HG03442 (cell line): ENCODE results near the gene RAB21.
"Not testable (repeated sequence)": the region's sequence is repeated elsewhere in the genome, so short reads cannot be mapped to it uniquely, and the experiment has no call there.

Experiments
- ATAC-seq: cut with Tn5 transposase; IDR thresholded peaks from one replicate; pipeline ENCODE4 v1.9.1; 2021; ENCODE audit warnings: mild to moderate bottlenecking, moderate library complexity; ENCODE audit not compliant: unreplicated experiment

The RAB21 gene

DNA sequence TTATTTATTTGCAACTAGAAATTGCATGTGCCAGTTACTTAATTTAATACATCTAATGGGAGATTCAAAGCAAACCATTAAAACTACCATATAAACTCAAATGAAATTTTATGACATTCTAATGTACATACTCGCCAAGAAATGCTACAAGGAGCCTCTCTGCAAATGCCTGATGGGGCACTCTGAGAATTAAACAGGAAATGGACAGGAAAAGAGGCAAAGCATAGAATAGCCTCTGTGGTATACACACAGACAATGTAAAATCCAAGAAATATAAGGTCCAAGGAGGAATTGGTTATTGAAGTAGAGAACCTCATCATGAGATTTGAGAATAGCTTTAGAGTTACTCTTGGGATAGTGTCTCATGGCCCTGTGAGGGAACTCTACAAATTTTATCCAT is 41.2 kb downstream of the RAB21 start:
- no peak for ATAC-seq

DNA sequence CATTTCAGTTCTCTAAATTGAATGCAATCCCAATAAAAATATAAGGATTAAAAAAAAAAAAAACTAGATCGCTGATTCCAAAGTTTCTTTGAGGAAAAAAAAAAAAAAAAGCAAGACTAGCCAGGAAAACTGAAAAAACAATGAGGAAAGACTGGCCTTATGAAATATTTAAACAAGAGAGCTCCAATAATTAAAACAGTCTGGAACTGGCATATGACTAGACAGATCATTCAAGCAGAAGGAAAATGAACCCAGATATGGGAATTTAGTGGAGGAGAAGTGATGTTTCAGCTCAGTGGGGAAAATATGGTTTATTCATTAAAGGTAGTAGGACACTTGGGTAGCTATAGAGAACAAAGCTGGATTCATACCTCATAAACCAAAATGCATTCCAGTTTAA is 42.9 kb downstream of the RAB21 start:
- ATAC-seq, result no peak

DNA sequence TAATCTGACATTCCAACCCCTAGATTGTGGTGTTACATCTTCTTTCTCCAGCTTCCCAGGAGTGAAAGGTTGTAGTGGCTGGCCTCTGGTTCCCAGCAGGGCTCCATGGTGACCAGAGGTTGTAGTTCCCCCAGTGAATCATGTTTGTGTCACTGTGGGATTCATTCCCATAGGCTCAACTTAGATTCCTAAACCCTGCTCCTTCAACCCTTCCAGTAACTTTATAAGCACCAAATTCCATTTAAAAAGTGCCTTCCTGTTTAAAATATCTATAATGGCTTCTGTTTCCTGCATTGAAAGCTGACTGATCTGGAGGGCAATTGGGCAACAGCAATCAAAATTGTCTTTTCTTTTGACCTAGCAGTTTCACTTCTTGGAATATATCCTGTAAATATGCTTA is 44.4 kb downstream of the RAB21 start:
- no peak for ATAC-seq

DNA sequence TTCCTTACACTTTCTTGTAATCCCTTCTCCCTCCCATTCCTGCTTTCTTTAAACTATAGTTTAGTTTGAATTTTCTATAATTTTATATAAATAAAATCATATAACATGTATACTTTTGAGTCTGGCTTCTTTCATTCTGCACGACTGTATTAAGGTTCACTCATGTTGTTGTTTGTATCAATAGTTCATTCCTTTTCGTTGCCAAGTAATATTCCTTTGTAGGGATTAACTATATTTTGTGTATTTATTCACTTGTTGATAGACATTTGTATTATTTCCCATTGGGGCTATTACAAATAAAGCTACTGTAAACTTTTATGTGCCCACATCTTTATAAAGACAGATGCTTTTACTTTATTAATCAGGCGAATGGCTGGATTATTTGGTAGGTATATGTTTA is 45.5 kb downstream of the RAB21 start:
- ATAC-seq, result no peak

DNA sequence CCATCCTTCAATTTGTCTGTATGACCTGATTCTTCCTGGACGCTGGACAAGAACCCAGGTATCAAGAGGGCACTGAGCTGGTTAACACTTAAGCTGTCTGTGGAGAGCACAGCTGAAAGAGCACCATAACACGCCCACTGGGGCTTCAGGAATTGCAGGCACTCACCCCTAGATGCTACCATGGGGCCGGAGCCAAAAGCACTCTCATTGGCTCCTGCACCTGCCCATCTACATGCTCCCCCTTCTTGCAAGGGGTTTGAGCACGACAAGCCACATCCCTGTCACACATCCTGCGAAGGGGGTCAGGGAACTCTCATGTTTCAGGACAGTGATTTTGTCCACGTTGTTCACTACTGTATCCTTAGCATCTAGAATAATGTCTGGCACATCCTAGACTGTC is 49.8 kb downstream of the RAB21 start:
- ATAC-seq, result no peak

DNA sequence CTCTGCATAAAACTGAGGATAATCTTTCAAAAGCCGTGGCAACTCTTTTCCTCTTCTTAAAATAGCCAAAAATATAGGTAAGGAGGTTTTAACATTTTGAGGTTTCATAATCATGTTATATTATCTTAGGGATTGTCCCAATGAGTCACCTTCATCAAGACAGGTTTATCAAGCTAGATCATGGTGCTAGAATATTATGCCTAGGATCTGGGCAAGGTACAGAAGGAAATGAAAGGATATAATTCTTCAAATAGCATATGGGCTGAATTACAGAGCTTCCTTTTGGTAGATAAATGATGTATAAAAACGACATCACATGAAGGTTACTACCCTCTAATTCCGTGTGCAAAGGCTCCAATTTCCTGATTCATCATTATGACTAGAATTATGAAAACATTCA is 56.3 kb downstream of the RAB21 start:
- ATAC-seq, result no peak

DNA sequence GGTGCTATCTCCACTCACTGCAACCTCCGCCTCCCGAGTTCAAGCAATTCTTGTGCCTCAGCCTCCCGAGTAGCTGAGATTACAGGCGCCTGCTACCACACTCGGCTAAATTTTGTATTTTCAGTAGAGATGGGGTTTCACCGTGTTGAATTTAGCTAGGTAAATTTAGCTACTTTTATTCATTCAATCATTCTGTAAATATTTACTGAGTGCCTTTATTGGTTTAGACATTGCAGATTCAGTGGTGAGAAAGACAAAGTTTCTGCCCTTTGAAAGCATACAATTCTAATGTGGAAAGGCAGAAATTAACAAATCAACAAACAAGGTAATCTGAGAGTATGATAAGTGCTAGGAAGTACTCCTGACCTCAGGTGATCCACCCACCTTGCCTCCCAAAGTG is 60.6 kb downstream of the RAB21 start:
- ATAC-seq, result not testable (repeated sequence)

DNA sequence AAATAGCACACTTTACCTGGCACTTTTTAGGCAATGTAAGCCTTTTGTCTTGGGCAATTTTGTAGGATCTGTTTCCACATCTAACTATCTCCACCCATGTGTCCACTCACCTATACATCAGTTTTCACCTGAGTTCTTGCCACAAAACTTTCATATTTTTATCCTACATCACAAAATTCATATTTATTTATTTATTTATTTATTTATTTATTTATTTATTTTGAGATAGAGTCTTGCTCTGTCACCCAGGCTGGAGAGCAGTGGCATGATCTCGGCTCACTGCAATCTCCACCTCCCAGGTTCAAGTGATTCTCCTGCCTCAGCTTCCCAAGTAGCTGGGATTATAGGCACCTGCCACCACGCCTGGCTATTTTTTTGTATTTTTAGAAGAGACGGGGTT is 67.4 kb downstream of the RAB21 start:
- ATAC-seq, result not testable (repeated sequence)

DNA sequence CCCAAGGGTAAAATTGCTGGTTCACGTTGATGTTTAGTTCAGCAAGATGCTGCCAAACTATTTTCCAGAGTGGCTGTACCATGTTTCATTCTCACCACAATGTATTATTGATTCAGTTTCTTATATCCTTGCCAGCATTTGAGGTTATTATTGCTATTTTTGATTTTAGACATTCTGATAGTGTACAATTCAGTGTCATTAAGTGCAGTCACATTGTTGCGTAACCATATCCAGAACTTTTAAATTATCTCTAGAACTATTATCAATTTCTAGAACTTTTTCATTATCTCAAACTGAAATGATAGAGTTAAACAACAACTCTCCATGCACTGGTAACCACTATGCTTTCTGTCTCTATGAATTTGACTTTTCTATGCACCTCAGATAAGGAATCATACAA is 74.2 kb downstream of the RAB21 start:
- ATAC-seq, result no peak

DNA sequence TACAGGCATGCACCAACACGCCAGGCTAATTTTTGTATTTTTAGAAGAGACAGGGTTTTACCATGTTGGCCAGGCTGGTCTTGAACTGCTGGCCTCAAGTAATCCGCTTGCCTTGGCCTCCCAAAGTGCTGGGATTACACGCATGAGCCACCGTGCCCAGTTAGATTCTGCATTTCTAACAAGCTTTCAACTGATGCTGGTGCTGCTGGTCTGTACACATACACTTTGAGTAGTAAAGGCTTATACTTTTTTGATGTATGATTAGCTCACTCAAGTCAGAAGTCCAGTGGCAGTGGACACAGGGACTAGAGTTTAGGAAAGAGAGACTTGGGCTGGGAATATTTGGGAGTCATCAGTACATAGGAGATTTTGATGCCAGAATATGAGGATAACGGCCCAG is 82.7 kb downstream of the RAB21 start:
- ATAC-seq, result no peak

DNA sequence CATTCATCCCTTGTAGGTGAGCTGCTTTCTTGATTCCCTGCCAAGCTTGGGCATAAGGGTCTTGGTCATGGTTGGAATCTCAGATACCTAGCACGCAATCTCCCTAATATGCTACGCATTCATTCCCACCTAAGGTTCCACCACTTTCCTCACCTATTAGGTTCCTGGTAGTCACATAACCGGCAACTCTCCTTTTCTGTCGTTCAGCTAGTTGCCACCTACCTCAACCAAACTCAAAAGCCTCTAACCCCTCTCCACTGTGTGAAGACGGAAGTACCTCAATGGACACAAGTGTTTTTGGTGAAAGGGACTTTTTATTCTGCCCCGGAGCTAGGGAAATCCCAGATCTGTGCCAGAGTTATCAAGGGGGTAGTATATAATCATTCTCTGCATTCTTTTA is 83.6 kb downstream of the RAB21 start:
- ATAC-seq, result no peak

DNA sequence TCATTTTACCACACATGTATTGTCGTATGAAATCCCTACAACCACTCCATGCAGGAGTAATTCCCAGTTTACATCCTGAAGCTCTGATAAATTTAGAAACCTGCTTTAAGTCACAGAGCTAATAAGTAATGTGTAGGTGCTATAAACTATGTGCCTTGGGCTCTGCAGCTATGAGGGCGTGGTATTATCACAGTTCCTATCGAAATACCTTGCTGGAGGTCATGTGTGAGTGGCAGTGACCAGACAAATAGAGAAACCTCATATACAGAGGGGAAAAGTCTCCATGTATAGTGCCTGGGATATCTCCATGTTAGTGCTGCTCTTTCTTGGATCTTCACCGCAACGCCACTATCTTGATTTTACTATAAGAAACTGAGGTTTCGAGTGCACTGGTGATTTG is 84.0 kb downstream of the RAB21 start:
- no peak for ATAC-seq

DNA sequence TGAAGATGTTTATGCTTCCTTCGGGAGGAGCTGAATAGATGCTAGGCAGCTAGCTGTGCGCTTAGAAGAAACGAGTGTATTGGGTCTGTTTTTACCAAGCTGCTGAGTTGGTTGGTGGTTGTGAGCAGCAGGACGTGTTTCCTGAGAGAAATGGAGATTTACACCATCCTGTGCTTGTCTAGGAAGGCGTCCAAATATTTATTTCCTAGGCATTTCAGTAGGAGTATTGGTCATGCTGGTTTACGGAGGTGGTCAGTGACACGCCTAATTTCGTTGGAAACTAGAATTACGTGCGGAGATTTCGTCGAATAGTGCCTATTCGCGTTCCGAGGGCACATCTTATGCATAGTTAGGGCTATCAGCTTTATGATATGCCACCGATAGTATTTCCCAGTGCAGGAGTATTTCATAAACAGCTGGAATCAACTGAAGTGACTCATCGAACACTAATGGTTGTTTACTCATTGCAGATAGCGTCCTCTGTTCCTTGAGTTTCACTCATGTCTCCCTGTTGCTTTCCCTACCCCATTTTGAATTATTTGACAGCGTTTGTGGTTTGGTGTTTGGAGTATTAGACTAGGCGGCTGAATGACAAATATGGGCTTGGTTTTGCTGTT is 85.7 kb downstream of the RAB21 start:
- peak; percentile 13 for ATAC-seq

DNA sequence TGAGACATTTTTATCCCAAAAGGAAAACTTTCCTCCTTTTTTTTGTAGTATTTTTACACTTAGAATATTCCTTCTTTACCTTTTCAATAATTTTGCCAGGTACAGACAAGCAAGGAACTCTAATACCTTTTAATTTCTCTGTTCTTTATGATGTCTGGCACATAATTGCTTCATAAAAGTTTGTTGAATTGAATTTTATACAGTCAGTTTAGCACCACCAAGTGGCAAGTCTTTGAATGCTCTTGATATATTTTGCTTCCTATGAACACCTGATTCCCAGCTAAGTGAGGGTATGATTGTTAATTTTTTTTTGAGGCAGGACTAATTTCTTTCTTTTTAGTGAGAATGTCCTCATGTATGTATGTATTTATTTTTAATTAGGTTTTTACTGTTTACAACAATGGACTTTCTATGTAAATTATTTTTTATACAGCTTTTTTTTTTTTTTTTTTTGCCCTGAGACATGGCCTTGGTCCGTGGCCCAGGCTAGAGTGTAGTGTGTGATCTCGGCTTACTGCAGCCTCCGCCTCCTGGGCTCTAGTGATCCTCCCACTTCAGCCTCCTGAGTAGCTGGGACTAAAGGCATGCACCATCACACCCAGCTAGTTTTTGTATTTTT is 91.8 kb downstream of the RAB21 start:
- ATAC-seq, result no peak

DNA sequence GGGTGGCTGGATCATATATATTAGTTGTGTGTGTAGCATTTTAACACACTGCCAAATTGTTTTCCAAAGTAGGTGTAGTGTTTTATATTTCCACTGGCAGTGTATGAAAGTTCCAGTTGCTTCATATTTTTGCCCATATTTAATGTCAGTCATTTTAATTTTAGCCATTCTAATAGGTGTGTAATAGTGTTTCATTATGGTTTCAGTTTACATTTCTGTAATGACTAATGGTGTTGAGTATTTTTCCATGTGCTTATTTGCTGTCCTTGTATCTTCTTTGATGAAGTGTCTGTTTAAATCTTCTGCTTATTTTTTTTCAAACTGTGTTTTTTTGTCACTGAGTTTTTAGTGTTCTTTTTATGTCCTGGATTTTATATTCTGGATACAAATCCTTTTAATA is 93.5 kb downstream of the RAB21 start:
- peak; percentile 68 for ATAC-seq

DNA sequence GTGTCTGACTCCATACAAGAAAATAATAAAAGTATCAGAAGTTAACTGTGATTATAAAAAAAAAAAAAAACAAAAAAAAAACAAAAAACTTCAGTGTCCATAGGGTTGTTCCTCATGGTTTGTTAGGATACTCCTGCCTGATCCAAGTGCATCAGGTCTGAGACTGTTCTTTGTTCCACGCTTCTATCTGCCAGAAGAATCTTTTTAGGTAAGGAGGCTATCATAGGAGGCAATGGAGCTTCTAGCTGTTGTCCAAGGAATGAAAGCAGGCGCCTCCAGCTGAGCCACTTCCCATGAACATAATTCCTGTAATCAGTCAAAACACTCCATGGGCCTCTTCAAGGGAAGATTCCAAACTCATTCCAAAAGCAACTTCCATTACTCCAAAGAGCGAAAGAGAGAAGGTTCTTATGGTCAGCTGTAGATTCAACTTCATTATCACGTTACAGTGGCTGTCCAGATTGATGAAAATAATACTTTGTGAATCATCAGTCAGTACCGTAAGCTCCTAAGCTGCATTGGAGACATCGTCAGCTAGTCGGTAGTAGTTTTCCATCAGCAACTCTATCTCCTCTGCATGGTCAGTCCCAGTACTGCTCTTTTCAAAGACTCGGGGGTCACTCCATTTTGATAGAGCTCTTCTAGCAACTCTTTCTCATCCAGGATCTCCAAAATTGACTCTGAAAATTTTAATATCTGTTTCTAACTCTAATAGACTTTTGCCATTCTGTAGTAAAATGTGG is 94.6 kb downstream of the RAB21 start:
- no peak for ATAC-seq
